ENCODE results near the gene PHLDB2.

PHLDB2 gene

GRCh38 chr3:112005091-112005672 is 146.1 kb downstream of the PHLDB2 start:
- H3K27me3 ChIP-seq (ENCODE audit: insufficient read depth, low read length): no peaks in the 10 kb centered on the region
- no peak overlapping the region for H3K4me3 ChIP-seq (ENCODE audit: low read depth, low read length)
- H3K4me1 ChIP-seq (ENCODE audit: control insufficient read depth, insufficient read depth, low read length, unreplicated experiment): peaks cover 31% of the 10 kb centered on the region
- H3K27ac ChIP-seq (ENCODE audit: low read depth, low read length): no peak overlapping the region
- H2AFZ ChIP-seq (ENCODE audit: low read length, unreplicated experiment): no peak overlapping the region
- no peaks in the 10 kb centered on the region for H3K79me2 ChIP-seq (ENCODE audit: control insufficient read depth, insufficient read depth, low read length, unreplicated experiment)
- H3K36me3 ChIP-seq (ENCODE audit: insufficient read depth, low read length): no peaks in the 10 kb centered on the region

DNA sequence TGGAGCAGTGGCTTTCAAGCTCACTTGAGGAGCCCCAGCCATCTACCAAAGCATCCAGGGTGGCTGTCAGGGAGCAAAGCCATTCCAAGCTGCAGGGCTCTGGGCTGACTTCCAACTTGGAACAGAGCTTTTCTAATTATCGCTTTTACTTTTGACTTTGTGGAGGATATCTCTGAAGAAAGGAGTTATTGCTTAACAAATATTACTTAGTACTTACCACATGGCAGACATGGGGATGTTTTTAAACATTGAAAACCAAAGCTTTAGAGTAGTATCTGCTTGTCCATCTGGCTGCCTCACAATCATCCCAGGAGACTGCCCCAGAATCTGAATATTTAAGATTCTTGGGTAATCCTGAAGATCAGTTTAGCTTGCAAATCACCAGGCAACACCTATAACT is 148.6 kb downstream of the PHLDB2 start:
- no peaks in the 10 kb centered on the region for H3K27me3 ChIP-seq (ENCODE audit: insufficient read depth, low read length)
- peaks cover 21% of the 10 kb centered on the region for H3K4me1 ChIP-seq (ENCODE audit: control insufficient read depth, insufficient read depth, low read length, unreplicated experiment)
- no peaks in the 10 kb centered on the region for H3K36me3 ChIP-seq (ENCODE audit: insufficient read depth, low read length)
- H3K27ac ChIP-seq (ENCODE audit: low read depth, low read length): no peak overlapping the region
- H3K79me2 ChIP-seq (ENCODE audit: control insufficient read depth, insufficient read depth, low read length, unreplicated experiment): no peaks in the 10 kb centered on the region
- no peak overlapping the region for H2AFZ ChIP-seq (ENCODE audit: low read length, unreplicated experiment)
- H3K4me3 ChIP-seq (ENCODE audit: low read depth, low read length): no peak overlapping the region

DNA sequence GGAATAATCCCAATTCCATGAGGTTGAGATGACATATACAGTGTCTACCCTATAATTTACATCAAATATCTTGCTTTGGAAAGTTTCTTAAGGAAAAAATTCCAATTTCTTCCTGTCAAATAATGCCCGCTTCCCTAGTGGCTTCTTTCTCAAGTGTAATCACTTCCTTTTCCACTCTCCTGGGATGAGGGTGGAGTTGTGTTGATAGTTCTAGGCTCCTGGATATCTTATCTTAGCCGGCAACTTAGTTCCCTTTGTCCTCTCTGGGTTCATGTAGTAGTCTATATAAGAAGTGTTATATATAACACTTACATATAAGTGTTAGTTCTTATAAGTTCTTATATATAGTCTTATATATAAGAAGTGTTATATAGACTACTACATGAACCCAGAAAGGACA is 150.6 kb downstream of the PHLDB2 start:
- Histone ChIP-seq H3K4me1 (ENCODE audit: control insufficient read depth, insufficient read depth, low read length, unreplicated experiment) (peaks cover 14% of the 10 kb centered on the region), H3K27me3 (ENCODE audit: insufficient read depth, low read length) (no peaks in the 10 kb centered on the region), H3K27ac (ENCODE audit: low read depth, low read length) (no peak overlapping the region), H2AFZ (ENCODE audit: low read length, unreplicated experiment) (no peak overlapping the region), H3K36me3 (ENCODE audit: insufficient read depth, low read length) (no peaks in the 10 kb centered on the region), H3K4me3 (ENCODE audit: low read depth, low read length) (no peak overlapping the region), H3K79me2 (ENCODE audit: control insufficient read depth, insufficient read depth, low read length, unreplicated experiment) (no peaks in the 10 kb centered on the region)

- Histone ChIP-seq H2AFZ (ENCODE audit: low read length, unreplicated experiment) (no peak overlapping the region), H3K27me3 (ENCODE audit: insufficient read depth, low read length) (no peaks in the 10 kb centered on the region), H3K79me2 (ENCODE audit: control insufficient read depth, insufficient read depth, low read length, unreplicated experiment) (no peaks in the 10 kb centered on the region), H3K4me1 (ENCODE audit: control insufficient read depth, insufficient read depth, low read length, unreplicated experiment) (peaks cover 7% of the 10 kb centered on the region), H3K36me3 (ENCODE audit: insufficient read depth, low read length) (no peaks in the 10 kb centered on the region), H3K27ac (ENCODE audit: low read depth, low read length) (no peak overlapping the region), H3K4me3 (ENCODE audit: low read depth, low read length) (no peak overlapping the region)
Measured at GRCh38 chr3:112010636-112011035, 151.6 kb downstream of the PHLDB2 start.

DNA sequence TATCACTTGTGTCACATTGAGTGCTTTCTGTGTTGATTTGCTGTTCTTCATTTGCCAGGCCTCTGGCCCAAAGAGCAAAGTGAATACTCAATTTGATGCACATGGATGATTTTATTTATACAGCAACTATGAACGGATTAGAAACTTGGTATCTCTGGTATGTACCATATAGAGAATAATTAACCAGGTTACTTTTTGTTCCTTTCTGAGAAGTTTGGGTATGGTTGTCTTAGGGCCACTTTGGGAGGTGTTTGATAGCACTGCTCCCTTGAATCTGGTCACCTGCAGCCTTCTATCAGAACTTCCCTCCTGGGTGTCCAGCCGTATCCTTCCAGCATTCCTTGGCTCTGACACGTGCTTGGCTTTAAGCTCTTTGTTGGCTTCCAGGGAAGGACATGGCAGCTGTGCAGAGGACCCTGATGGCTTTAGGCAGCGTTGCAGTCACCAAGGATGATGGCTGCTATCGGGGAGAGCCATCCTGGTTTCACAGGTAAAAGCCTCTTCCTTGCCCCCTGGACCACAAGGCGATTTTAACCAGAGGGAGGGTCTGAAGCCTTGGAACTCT is 152.4 kb downstream of the PHLDB2 start:
- Histone ChIP-seq H3K4me1 (ENCODE audit: control insufficient read depth, insufficient read depth, low read length, unreplicated experiment) (peaks cover 7% of the 10 kb centered on the region), H3K27ac (ENCODE audit: low read depth, low read length) (no peak overlapping the region), H2AFZ (ENCODE audit: low read length, unreplicated experiment) (no peak overlapping the region), H3K27me3 (ENCODE audit: insufficient read depth, low read length) (no peaks in the 10 kb centered on the region), H3K79me2 (ENCODE audit: control insufficient read depth, insufficient read depth, low read length, unreplicated experiment) (no peaks in the 10 kb centered on the region), H3K36me3 (ENCODE audit: insufficient read depth, low read length) (no peaks in the 10 kb centered on the region), H3K4me3 (ENCODE audit: low read depth, low read length) (no peak overlapping the region)

DNA sequence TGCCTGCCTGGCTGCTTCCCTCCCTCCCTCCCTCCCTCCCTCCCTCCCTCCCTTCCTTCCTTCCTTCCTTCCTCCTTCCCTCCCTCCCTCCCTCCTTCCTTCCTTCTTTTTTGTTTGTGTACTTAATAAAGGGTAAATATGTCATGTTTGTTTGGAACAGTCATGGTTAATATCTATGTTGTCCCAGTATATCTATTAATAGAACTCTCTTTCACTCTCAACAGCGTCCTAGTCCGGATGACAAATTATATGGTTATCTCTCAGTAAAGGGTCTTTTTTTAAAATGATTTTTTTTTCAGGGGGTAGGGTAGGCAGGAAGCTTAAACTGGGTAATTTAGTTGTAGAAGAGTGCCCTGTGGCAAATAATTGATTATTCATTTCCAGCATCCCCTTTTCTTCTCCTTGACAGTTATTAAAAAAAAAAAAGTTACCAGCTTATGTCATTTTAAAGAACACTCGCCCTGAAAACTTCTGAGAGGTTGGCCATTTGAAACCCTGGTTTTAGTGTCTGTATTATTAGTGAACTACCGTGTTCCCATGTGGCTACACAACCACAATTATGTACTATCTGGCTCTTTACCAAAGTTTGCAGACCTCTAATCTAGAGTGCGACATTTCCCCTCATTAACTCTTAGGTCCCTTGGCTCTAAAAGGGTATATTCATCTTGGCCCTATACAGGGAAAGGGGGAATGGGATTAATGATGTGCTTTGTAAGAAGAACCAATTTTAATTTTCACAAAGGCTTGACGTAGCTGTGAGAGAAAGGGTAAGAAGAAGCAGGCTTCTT is 153.3 kb downstream of the PHLDB2 start:
- Histone ChIP-seq H3K79me2 (ENCODE audit: control insufficient read depth, insufficient read depth, low read length, unreplicated experiment) (no peaks in the 10 kb centered on the region), H3K4me3 (ENCODE audit: low read depth, low read length) (no peak overlapping the region), H3K27me3 (ENCODE audit: insufficient read depth, low read length) (no peaks in the 10 kb centered on the region), H3K36me3 (ENCODE audit: insufficient read depth, low read length) (no peaks in the 10 kb centered on the region), H2AFZ (ENCODE audit: low read length, unreplicated experiment) (no peak overlapping the region), H3K4me1 (ENCODE audit: control insufficient read depth, insufficient read depth, low read length, unreplicated experiment) (peaks cover 6% of the 10 kb centered on the region), H3K27ac (ENCODE audit: low read depth, low read length) (no peak overlapping the region)

- Histone ChIP-seq H3K27me3 (ENCODE audit: insufficient read depth, low read length) (no peaks in the 10 kb centered on the region), H3K36me3 (ENCODE audit: insufficient read depth, low read length) (no peaks in the 10 kb centered on the region), H3K4me3 (ENCODE audit: low read depth, low read length) (no peak overlapping the region), H2AFZ (ENCODE audit: low read length, unreplicated experiment) (peak overlapping the region; percentile 46), H3K79me2 (ENCODE audit: control insufficient read depth, insufficient read depth, low read length, unreplicated experiment) (no peaks in the 10 kb centered on the region), H3K4me1 (ENCODE audit: control insufficient read depth, insufficient read depth, low read length, unreplicated experiment) (no peaks in the 10 kb centered on the region), H3K27ac (ENCODE audit: low read depth, low read length) (no peak overlapping the region)
Measured at GRCh38 chr3:112013058-112013783, 154.2 kb downstream of the PHLDB2 start.

DNA sequence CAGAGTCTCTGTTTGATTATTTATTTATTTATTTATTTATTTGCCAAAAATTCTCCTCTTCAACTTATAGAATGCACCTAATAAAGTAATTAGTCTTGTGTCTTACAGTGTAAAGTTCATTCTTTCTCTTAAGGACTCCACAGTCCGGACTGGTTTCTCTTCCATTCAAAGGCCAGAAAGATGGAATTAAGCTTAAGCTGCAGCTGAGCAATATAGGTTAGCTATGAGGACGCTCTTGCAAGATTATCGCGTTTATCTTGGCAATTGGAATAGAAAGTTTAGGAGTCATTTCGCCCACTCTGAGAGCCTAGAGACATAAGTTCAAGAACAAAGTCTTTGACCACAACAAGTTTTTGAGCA is 154.7 kb downstream of the PHLDB2 start:
- no peaks in the 10 kb centered on the region for H3K79me2 ChIP-seq (ENCODE audit: control insufficient read depth, insufficient read depth, low read length, unreplicated experiment)
- H3K27me3 ChIP-seq (ENCODE audit: insufficient read depth, low read length): no peaks in the 10 kb centered on the region
- H3K27ac ChIP-seq (ENCODE audit: low read depth, low read length): no peak overlapping the region
- no peaks in the 10 kb centered on the region for H3K36me3 ChIP-seq (ENCODE audit: insufficient read depth, low read length)
- no peak overlapping the region for H2AFZ ChIP-seq (ENCODE audit: low read length, unreplicated experiment)
- H3K4me1 ChIP-seq (ENCODE audit: control insufficient read depth, insufficient read depth, low read length, unreplicated experiment): no peaks in the 10 kb centered on the region
- no peak overlapping the region for H3K4me3 ChIP-seq (ENCODE audit: low read depth, low read length)

- Histone ChIP-seq H3K4me3 (ENCODE audit: low read depth, low read length) (no peak overlapping the region), H3K79me2 (ENCODE audit: control insufficient read depth, insufficient read depth, low read length, unreplicated experiment) (no peaks in the 10 kb centered on the region), H3K27me3 (ENCODE audit: insufficient read depth, low read length) (no peaks in the 10 kb centered on the region), H2AFZ (ENCODE audit: low read length, unreplicated experiment) (no peak overlapping the region), H3K36me3 (ENCODE audit: insufficient read depth, low read length) (no peaks in the 10 kb centered on the region), H3K4me1 (ENCODE audit: control insufficient read depth, insufficient read depth, low read length, unreplicated experiment) (no peaks in the 10 kb centered on the region), H3K27ac (ENCODE audit: low read depth, low read length) (no peak overlapping the region)
Measured at GRCh38 chr3:112017091-112017490, 158.0 kb downstream of the PHLDB2 start.

DNA sequence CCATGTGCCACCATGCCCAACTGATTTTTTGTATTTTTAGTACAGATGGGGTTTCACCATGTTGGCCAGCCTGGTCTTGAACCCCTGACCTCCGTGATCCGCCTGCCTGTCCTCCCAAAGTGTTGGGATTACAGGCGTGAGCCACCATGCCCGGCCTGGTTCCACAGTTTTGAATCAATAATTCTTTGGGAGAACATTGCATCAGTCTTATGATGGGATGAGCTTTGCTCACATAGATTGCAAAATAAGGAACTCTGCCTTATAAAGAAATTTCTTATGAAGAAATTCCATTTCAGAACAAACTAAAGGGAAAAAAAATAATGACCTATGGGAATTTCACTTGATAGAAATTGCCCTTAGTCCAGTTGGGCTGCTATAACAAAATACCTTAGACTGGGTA is 159.6 kb downstream of the PHLDB2 start:
- Histone ChIP-seq H3K27ac (ENCODE audit: low read depth, low read length) (no peak overlapping the region), H3K36me3 (ENCODE audit: insufficient read depth, low read length) (no peaks in the 10 kb centered on the region), H3K4me1 (ENCODE audit: control insufficient read depth, insufficient read depth, low read length, unreplicated experiment) (no peaks in the 10 kb centered on the region), H3K79me2 (ENCODE audit: control insufficient read depth, insufficient read depth, low read length, unreplicated experiment) (no peaks in the 10 kb centered on the region), H2AFZ (ENCODE audit: low read length, unreplicated experiment) (no peak overlapping the region), H3K27me3 (ENCODE audit: insufficient read depth, low read length) (no peaks in the 10 kb centered on the region), H3K4me3 (ENCODE audit: low read depth, low read length) (no peak overlapping the region)
